Esophagus (tissue), 2 donors: Measurements from ENCODE around the gene ZCCHC7. TPM values are rescaled to one million over a fixed set of nuclear protein-coding genes. Genes with fewer than 3 reads are reported as not detected.
"Not testable (repeated sequence)": the region's sequence is repeated elsewhere in the genome, so short reads cannot be mapped to it uniquely, and the experiment has no call there.

Experiments used
- H3K27ac ChIP-seq, 2 donors: one replicate each; pipeline ENCODE4 v1.5.1; 2013; ENCODE audit warnings: low read depth in 2 of 2, mild to moderate bottlenecking in 2 of 2, inconsistent platforms in 1 of 2, low read length in 1 of 2, moderate library complexity in 1 of 2
- H3K27me3 ChIP-seq, 2 donors: one replicate each; pipeline ENCODE4 v1.6.1; 2013; ENCODE audit warnings: low read length in 2 of 2, control low read depth in 1 of 2, mild to moderate bottlenecking in 1 of 2; ENCODE audit not compliant: insufficient read depth in 2 of 2, control insufficient read depth in 1 of 2
- H3K36me3 ChIP-seq, 2 donors: one replicate each; pipeline ENCODE4 v1.6.1; 2013; ENCODE audit warnings: low read length in 1 of 2; ENCODE audit not compliant: control insufficient read depth in 2 of 2, insufficient read depth in 2 of 2
- H3K4me1 ChIP-seq, 2 donors: one replicate each; pipeline ENCODE4 v1.6.1; 2013; ENCODE audit warnings: low read length in 1 of 2; ENCODE audit not compliant: control insufficient read depth in 2 of 2, insufficient read depth in 2 of 2
- H3K4me3 ChIP-seq, 2 donors: one replicate each; pipeline ENCODE4 v1.5.1; 2013; ENCODE audit warnings: low read length in 2 of 2, mild to moderate bottlenecking in 2 of 2, low read depth in 1 of 2, moderate library complexity in 1 of 2
- H3K9me3 ChIP-seq, 2 donors: one replicate each; pipeline ENCODE4 v1.6.1; 2013; ENCODE audit warnings: mild to moderate bottlenecking in 2 of 2, low read depth in 1 of 2, low read length in 1 of 2, moderate library complexity in 1 of 2; ENCODE audit not compliant: control insufficient read depth in 2 of 2, insufficient read depth in 1 of 2
- WGBS, 2 donors: extraction: QIAGEN DNeasy Blood & Tissue Kit; methylation state at CpG; one replicate each; pipeline ENCODE4 v1.1.7; 2013; 5-methylcytosine and 5-hydroxymethylcytosine counted together
- polyA plus RNA-seq, 2 donors: library from polyadenylated mRNA; stranded (reverse); fragments of 200-250 nt; gene quantifications; one replicate each; pipeline ENCODE4 v1.2.3, GENCODE V29; 2013
- donor health status: healthy with polysubstance abuse.
- donor health status: Bipolar disorder and iron deficiency.

ZCCHC7 gene
- polyA plus RNA-seq, 2 donors = 5.4 to 5.7 TPM

DNA sequence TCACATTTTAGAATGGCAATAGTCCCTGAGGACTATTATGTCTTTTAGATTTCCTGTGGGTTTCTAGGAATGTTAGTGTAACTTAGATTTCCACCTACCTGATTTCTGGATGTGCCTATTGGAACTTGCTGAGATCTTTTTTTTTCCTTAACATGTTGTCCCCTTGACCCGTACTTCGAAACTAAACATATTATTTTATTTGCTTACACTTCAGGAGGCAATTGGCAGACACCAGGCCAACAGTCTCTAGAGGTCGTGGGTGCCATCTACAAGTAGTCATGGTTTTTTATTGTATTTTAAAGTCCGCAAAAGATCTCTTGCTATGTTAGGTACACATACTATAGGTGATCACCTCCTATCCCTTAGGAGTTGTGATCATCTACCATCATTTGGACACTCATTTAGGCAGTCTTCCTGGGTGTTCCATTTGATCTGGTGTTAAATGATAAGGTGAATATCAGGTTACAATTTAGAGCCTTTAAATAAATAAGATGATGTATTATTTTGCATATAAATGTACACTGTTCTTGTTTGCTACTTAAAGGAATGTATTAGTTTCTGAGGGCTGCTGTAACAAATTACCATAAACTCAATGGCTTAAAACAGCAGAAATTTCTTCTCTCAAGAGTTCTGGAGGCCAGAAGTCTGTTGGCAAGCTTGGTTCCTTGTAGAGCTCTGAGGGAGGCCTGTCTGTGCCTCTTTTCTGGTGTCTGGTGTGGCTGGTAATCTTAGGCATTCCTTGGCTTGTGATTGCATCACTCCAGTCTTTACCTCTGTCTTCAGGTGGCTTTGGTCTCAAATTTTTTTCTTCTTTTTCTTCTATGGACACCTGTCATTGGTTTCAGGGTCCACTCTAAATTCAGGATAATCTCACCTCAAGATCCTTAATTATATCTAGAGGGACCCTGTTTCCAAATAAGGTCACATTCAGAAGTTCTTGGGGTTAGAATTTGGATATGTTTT is 64.8 kb downstream of the ZCCHC7 start:
- Histone ChIP-seq H3K4me1 (no peaks in the 10 kb centered on the region), H3K27ac (no peak overlapping the region)

DNA sequence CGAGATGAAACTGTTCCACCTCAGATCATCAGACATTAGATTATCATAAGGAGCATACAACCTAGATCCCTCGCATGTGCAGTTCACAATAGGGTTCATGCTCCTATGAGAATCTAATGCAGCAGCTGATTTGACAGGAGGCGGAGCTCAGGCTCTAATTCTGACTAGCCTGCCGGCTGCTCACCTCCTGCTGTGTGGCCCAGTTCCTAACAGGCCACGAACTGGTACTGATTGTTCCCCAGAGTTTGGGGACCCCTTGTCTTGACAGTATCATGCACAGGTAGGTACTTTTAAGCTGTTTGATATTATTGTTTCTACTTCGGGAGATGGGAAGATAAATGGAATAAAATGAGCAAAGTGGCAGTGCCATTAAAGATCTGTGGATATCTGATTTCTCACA is 66.9 kb downstream of the ZCCHC7 start:
- H3K36me3 ChIP-seq = no peaks in the 10 kb centered on the region
- H3K4me1 ChIP-seq = no peaks in the 10 kb centered on the region
- 89 to 90% methylated on average over 6 of the region's 6 CpGs for WGBS, 2 donors
- no peaks in the 10 kb centered on the region for H3K9me3 ChIP-seq
- H3K27ac ChIP-seq = no peak overlapping the region
- no peaks in the 10 kb centered on the region for H3K27me3 ChIP-seq
- H3K4me3 ChIP-seq = no peak overlapping the region

More for the DNA sequence above, 64.8 kb downstream of the ZCCHC7 start:
- 94 to 96% methylated on average over 4 of the region's 4 CpGs for WGBS, 2 donors
- H3K9me3 ChIP-seq = no peaks in the 10 kb centered on the region
- no peaks in the 10 kb centered on the region for H3K36me3 ChIP-seq
- no peaks in the 10 kb centered on the region for H3K27me3 ChIP-seq
- H3K4me3 ChIP-seq = no peak overlapping the region

DNA sequence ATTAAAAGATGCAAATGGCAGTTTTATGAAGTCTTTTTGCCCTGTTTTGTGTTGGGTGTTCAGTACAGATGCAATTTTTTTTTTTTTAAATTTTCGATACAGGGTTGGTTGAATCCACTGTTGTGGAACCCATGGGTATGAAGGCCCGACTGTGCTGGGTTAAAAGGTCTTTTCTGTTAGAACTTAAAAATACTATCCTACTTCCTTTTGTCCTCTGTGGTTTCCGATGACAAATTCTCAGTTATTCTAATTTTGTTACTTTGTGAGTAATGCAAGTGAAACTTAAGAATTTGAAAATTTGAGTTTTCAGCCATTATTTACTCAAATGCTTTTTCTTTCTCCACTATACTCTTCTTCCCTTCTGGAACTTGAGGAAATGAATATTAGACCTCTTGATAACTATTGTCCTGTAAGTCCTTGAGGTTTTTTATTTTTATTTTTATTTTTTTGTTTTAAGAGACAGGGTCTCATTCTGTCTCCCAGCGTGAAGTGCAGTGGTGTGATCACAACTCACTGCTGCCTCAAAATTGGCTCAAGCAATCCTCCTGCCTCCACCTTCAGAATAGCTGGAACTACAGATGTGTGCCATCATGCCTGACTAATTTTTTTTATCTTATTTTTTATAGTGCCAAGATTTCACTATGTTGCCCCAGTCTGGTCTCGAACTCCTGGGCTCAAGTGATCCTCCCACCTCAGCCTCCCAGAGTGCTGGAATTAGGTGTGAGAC is 67.5 kb downstream of the ZCCHC7 start:
- H3K27me3 ChIP-seq = no peaks in the 10 kb centered on the region
- H3K36me3 ChIP-seq = no peaks in the 10 kb centered on the region
- no peaks in the 10 kb centered on the region for H3K4me1 ChIP-seq
- no peak overlapping the region for H3K27ac ChIP-seq
- no peak overlapping the region for H3K4me3 ChIP-seq
- WGBS, 2 donors = 85 to 87% methylated on average over 5 of the region's 5 CpGs
- H3K9me3 ChIP-seq = no peaks in the 10 kb centered on the region

DNA sequence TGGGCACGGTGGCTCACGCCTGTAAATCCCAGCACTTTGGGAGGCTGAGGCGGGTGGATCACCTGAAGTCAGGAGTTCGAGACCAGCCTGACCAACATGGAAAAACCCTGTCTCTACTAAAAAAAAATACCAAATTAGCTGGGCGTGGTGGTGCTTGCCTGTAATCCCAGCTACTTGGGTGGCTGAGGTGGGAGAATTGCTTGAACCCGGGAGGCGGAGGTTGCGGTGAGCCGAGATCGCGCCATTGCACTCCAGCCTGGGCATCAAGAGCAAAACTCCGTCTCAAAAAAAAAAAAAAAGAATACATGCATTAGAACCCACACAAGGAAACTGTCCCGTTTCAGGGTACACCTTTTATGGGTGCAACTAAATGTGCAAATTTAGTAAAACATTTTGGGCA is 70.4 kb downstream of the ZCCHC7 start:
- H3K9me3 ChIP-seq, H3K27me3 ChIP-seq, H3K27ac ChIP-seq, H3K36me3 ChIP-seq, H3K4me1 ChIP-seq, H3K4me3 ChIP-seq: not testable (repeated sequence)
- 98% methylated on average over 13 of the region's 13 CpGs for WGBS, 2 donors

DNA sequence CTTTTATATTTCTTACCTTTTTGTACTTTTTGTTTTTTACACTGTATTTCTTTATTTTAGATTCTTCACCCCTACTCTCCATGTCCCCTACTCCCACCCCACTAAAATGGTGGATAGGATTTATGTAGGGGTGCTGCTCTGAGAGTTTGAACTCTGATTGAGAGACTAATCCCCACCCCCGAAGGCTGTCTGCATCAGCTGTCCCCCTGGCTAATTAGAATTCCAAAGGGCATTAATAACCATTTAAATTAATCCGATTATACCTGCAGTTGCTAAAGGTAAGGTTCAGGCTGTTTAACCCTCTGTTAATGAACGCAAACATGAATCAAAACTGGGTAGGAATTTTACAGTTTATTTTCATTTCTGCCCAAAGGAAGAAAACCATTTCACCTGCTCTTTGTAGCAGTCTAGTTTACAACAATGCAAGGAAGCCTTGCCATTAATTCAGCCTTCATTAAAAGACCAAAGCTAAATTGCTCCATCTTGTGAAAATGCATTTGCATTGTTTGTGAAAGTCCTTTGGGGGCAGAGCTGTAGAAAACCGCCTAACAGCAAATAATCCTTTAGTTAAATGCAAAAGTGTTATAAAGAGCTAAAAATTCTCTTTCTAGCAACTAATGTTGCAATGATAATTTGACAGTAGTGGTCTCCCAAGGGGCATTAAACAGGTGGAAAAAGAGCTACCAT is 71.2 kb downstream of the ZCCHC7 start:
- no peak overlapping the region for H3K27ac ChIP-seq
- H3K4me1 ChIP-seq = no peaks in the 10 kb centered on the region
- H3K36me3 ChIP-seq = no peaks in the 10 kb centered on the region
- WGBS, 2 donors = 85 to 92% methylated on average over 4 of the region's 4 CpGs
- H3K4me3 ChIP-seq = no peak overlapping the region
- H3K9me3 ChIP-seq = no peaks in the 10 kb centered on the region
- no peaks in the 10 kb centered on the region for H3K27me3 ChIP-seq

DNA sequence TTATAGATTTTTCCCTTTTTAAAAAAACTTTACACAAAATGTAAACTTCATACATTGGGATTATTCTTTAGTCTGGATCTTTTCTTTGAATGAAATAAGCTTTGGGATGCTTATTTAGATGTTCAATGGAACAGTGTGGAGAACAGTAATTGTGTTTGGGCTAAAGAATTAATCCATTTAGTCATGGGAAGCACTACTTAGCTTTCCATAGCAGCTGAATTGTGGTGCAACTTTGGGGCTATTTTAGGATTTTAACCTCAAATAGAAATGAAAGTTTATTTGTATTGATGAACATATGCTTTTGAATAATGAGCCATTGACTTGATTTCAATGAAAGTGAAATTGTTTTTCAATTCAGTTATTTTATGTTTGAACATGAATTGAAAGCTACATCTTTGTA is 72.4 kb downstream of the ZCCHC7 start:
- no peaks in the 10 kb centered on the region for H3K27me3 ChIP-seq
- no peaks in the 10 kb centered on the region for H3K36me3 ChIP-seq
- H3K4me1 ChIP-seq = no peaks in the 10 kb centered on the region
- H3K4me3 ChIP-seq = no peak overlapping the region
- no peak overlapping the region for H3K27ac ChIP-seq
- H3K9me3 ChIP-seq = no peaks in the 10 kb centered on the region

DNA sequence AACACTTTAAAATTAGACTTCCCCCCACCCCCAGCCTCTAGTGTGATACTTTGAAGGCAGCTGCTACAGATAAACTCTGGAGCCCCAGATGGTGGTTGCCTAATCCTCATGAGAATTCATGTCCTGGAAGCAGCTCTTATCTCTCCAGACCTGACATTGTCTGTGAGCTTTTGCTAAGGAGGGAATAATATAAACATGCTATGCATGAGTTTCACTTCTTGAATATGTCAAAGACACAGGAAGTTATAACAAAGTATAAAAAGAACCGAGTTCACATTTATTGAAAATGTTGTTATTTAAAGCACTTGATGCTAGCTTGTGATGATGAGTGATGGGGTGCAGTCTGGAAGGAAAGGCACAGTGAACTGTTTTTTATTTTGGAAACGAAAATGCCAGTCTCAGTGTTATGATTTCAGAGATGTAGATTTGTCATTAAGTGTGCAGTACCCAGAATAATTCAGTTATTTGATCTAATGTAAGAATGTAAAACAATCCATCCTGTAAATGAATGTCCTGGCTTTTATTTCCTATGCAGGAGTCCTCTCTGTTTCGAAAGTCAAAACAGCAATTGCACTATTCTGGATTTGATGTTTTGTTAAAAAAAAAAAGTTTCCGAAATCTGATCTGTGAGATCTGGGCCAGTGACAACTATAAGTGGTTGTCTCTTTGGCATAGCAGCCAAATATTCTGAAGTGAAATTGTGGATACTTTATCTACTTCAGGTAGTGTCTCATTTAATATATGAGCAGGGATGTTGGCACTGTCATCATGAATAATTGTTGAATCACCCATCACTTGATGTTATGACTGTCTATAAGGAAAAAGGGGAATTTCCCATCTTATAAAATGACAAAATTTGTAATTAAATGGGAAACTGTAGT is 77.0 kb downstream of the ZCCHC7 start:
- Histone ChIP-seq H3K9me3 (no peaks in the 10 kb centered on the region), H3K4me1 (no peaks in the 10 kb centered on the region), H3K27me3 (no peaks in the 10 kb centered on the region), H3K4me3 (no peak overlapping the region), H3K36me3 (no peaks in the 10 kb centered on the region), H3K27ac (no peak overlapping the region)
- 46 to 50% methylated on average over 4 of the region's 4 CpGs for WGBS, 2 donors

DNA sequence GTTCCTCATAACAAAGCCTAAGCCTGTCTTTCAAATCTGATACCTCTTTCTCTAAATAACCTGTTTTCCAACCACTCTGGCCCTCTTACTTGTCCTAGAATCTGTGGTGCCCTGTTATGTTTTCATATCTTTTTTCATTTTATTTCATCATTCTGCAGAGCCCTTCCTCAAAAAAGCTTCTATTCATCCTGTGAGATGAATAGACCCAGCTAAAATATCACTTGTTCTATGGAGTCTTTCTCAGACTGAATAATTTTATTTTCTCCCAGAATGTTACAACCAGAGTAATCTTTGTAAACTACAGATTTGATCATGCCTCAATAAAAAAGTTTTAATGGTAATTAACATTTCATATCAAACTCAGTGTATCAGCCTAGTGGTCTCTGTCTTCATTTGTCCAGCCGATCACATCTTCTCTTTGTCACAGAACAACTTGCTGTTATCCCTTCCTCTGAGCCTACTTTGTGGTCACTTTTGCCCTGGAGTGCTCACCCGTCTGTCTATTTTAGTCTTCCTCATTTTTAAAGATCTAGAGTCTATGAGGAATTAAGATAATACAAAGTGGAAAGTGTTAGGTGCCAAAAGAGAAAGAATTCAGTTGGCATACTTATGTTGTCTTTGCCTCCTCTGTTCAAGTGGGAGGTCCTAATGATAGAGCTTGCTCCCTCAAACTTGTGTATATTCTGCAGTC is 77.8 kb downstream of the ZCCHC7 start:
- Histone ChIP-seq H3K4me1 (no peaks in the 10 kb centered on the region), H3K36me3 (no peaks in the 10 kb centered on the region), H3K27me3 (no peaks in the 10 kb centered on the region), H3K4me3 (no peak overlapping the region), H3K9me3 (no peaks in the 10 kb centered on the region), H3K27ac (no peak overlapping the region)
- WGBS, 2 donors = 82 to 85% methylated on average over 2 of the region's 2 CpGs
